ENCODE measurements around the gene SZT2.

Gene SZT2

GRCh38 chr1:43389326-43390313, at the start of gene SZT2, which contains the start of gene MED8:
Gene SZT2, plus strand, starts transcription at chr1:43389899. Its CDS starts 70 bp downstream, at chr1:43389969.
Gene MED8, minus strand, starts transcription at chr1:43389800. Its CDS starts 36 bp downstream, at chr1:43389764.
- no peaks in the 10 kb centered on the region for H3K36me3 Mint-ChIP-seq
- peak within 1 kb of the TSS; percentile 99 for H3K27ac Mint-ChIP-seq
- H3K4me3 Mint-ChIP-seq, result peak within 1 kb of the TSS; percentile 100
- H3K4me1 Mint-ChIP-seq (ENCODE audit: low read depth), result peaks cover 50% of the 10 kb centered on the region
- no peaks in the 10 kb centered on the region for H3K27me3 Mint-ChIP-seq
- H3K9me3 Mint-ChIP-seq (ENCODE audit: low read depth), result no peaks in the 10 kb centered on the region

- H3K27me3 Mint-ChIP-seq, result no peaks in the 10 kb centered on the region
- H3K27ac Mint-ChIP-seq, result no peak overlapping the region
- H3K36me3 Mint-ChIP-seq, result no peaks in the 10 kb centered on the region
- no peak overlapping the region for H3K4me3 Mint-ChIP-seq
- no peaks in the 10 kb centered on the region for H3K9me3 Mint-ChIP-seq (ENCODE audit: low read depth)
- no peaks in the 10 kb centered on the region for H3K4me1 Mint-ChIP-seq (ENCODE audit: low read depth)
Observed at GRCh38 chr1:43340559-43340958, 49.1 kb upstream of the SZT2 start.

GRCh38 chr1:43344267-43344850, 45.3 kb upstream of the SZT2 start:
- no peaks in the 10 kb centered on the region for H3K27me3 Mint-ChIP-seq
- H3K4me1 Mint-ChIP-seq (ENCODE audit: low read depth), result no peaks in the 10 kb centered on the region
- H3K4me3 Mint-ChIP-seq, result no peak overlapping the region
- H3K9me3 Mint-ChIP-seq (ENCODE audit: low read depth), result no peaks in the 10 kb centered on the region
- H3K36me3 Mint-ChIP-seq, result no peaks in the 10 kb centered on the region
- H3K27ac Mint-ChIP-seq, result no peak overlapping the region

- Mint-ChIP-seq H3K27ac (no peak overlapping the region), H3K4me3 (no peak overlapping the region), H3K9me3 (ENCODE audit: low read depth) (no peaks in the 10 kb centered on the region), H3K27me3 (no peaks in the 10 kb centered on the region), H3K36me3 (no peaks in the 10 kb centered on the region), H3K4me1 (ENCODE audit: low read depth) (peaks cover 2% of the 10 kb centered on the region)
Observed at GRCh38 chr1:43345120-43345519, 44.6 kb upstream of the SZT2 start.

GRCh38 chr1:43346636-43347035, 43.1 kb upstream of the SZT2 start:
- no peaks in the 10 kb centered on the region for H3K9me3 Mint-ChIP-seq (ENCODE audit: low read depth)
- peaks cover 2% of the 10 kb centered on the region for H3K4me1 Mint-ChIP-seq (ENCODE audit: low read depth)
- H3K36me3 Mint-ChIP-seq, result peaks cover 2% of the 10 kb centered on the region
- no peak overlapping the region for H3K4me3 Mint-ChIP-seq
- H3K27ac Mint-ChIP-seq, result no peak overlapping the region
- no peaks in the 10 kb centered on the region for H3K27me3 Mint-ChIP-seq

- Mint-ChIP-seq H3K27me3 (no peaks in the 10 kb centered on the region), H3K36me3 (peaks cover 2% of the 10 kb centered on the region), H3K4me3 (no peak overlapping the region), H3K9me3 (ENCODE audit: low read depth) (no peaks in the 10 kb centered on the region), H3K4me1 (ENCODE audit: low read depth) (peaks cover 2% of the 10 kb centered on the region), H3K27ac (no peak overlapping the region)
Observed at GRCh38 chr1:43348343-43348808, 41.3 kb upstream of the SZT2 start.

- Mint-ChIP-seq H3K9me3 (ENCODE audit: low read depth) (no peaks in the 10 kb centered on the region), H3K36me3 (peaks cover 3% of the 10 kb centered on the region), H3K27me3 (no peaks in the 10 kb centered on the region), H3K27ac (peak overlapping the region; percentile 69), H3K4me1 (ENCODE audit: low read depth) (peaks cover 2% of the 10 kb centered on the region), H3K4me3 (peak overlapping the region; percentile 64)
Observed at GRCh38 chr1:43348809-43349593, 40.7 kb upstream of the SZT2 start.

GRCh38 chr1:43349594-43350306, 39.9 kb upstream of the SZT2 start:
- Mint-ChIP-seq H3K9me3 (ENCODE audit: low read depth) (no peaks in the 10 kb centered on the region), H3K27ac (peak overlapping the region; percentile 69), H3K4me1 (ENCODE audit: low read depth) (peaks cover 2% of the 10 kb centered on the region), H3K36me3 (peaks cover 10% of the 10 kb centered on the region), H3K27me3 (no peaks in the 10 kb centered on the region), H3K4me3 (peak overlapping the region; percentile 64)

GRCh38 chr1:43350976-43351375, 38.7 kb upstream of the SZT2 start:
- Mint-ChIP-seq H3K4me3 (no peak overlapping the region), H3K27ac (no peak overlapping the region), H3K9me3 (ENCODE audit: low read depth) (no peaks in the 10 kb centered on the region), H3K27me3 (no peaks in the 10 kb centered on the region), H3K36me3 (peaks cover 10% of the 10 kb centered on the region), H3K4me1 (ENCODE audit: low read depth) (peaks cover 2% of the 10 kb centered on the region)

GRCh38 chr1:43351421-43352350, 38.0 kb upstream of the SZT2 start:
- H3K27ac Mint-ChIP-seq, result no peak overlapping the region
- H3K27me3 Mint-ChIP-seq, result no peaks in the 10 kb centered on the region

GRCh38 chr1:43352351-43352705, 37.4 kb upstream of the SZT2 start:
- Mint-ChIP-seq H3K4me1 (ENCODE audit: low read depth) (peaks cover 3% of the 10 kb centered on the region), H3K4me3 (no peak overlapping the region), H3K27me3 (no peaks in the 10 kb centered on the region), H3K36me3 (peaks cover 10% of the 10 kb centered on the region), H3K9me3 (ENCODE audit: low read depth) (no peaks in the 10 kb centered on the region), H3K27ac (no peak overlapping the region)

More at GRCh38 chr1:43351421-43352350, 38.0 kb upstream of the SZT2 start:
- Mint-ChIP-seq H3K4me1 (ENCODE audit: low read depth) (peaks cover 2% of the 10 kb centered on the region), H3K4me3 (no peak overlapping the region), H3K9me3 (ENCODE audit: low read depth) (no peaks in the 10 kb centered on the region), H3K36me3 (peaks cover 10% of the 10 kb centered on the region)

- H3K4me1 Mint-ChIP-seq (ENCODE audit: low read depth), result peaks cover 6% of the 10 kb centered on the region
- H3K36me3 Mint-ChIP-seq, result peaks cover 10% of the 10 kb centered on the region
- H3K9me3 Mint-ChIP-seq (ENCODE audit: low read depth), result no peaks in the 10 kb centered on the region
- no peaks in the 10 kb centered on the region for H3K27me3 Mint-ChIP-seq
- no peak overlapping the region for H3K27ac Mint-ChIP-seq
- H3K4me3 Mint-ChIP-seq, result no peak overlapping the region
Observed at GRCh38 chr1:43352881-43353280, 36.8 kb upstream of the SZT2 start.

GRCh38 chr1:43354471-43354870, 35.2 kb upstream of the SZT2 start:
- H3K36me3 Mint-ChIP-seq, result peaks cover 10% of the 10 kb centered on the region
- H3K4me1 Mint-ChIP-seq (ENCODE audit: low read depth), result peaks cover 13% of the 10 kb centered on the region
- H3K4me3 Mint-ChIP-seq, result no peak overlapping the region

More at GRCh38 chr1:43354471-43354870, 35.2 kb upstream of the SZT2 start:
- H3K9me3 Mint-ChIP-seq (ENCODE audit: low read depth), result no peaks in the 10 kb centered on the region
- H3K27ac Mint-ChIP-seq, result no peak overlapping the region
- no peaks in the 10 kb centered on the region for H3K27me3 Mint-ChIP-seq

Data from activated naive CD8-positive, alpha-beta T cell (primary cell).